Stimulated activated CD4-positive, alpha-beta T cell treated with anti-CD3 and anti-CD28 coated beads, Interleukin-2, amount 100 ng/mL, for 4 hours (primary cell): ENCODE results near the gene TIFAB.
A peak's percentile ranks its signal among the peaks of the same experiment; 100 is the strongest.

Experiments used
- DNase-seq: peaks from one replicate; pipeline ENCODE4 v3.0.0-alpha.2; 2020; ENCODE audit warnings: low read depth

TIFAB gene

GRCh38 chr5:135481909-135482311 is 29.8 kb upstream of the TIFAB start:
- DNase-seq, result no peak

DNA sequence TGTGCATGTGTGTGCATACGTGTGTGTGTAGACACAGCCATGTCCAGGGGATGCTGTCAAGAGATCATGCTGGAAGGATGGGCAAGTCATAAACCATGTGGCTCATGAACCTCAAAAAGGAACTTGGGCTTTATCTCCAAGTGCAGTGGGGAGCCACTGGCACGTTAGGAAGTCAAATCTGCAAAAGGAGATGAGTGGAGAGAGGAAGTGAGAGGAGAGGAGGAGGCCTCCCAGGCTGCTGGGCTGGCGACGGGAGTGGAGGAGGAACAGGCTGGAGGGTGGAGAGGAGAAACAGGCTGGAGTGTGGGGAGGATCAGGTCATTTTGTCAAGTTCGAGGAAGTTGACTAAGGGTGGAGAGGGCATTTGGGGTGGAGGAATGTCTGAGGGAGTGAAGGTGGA is 29.2 kb upstream of the TIFAB start:
- no peak for DNase-seq

DNA sequence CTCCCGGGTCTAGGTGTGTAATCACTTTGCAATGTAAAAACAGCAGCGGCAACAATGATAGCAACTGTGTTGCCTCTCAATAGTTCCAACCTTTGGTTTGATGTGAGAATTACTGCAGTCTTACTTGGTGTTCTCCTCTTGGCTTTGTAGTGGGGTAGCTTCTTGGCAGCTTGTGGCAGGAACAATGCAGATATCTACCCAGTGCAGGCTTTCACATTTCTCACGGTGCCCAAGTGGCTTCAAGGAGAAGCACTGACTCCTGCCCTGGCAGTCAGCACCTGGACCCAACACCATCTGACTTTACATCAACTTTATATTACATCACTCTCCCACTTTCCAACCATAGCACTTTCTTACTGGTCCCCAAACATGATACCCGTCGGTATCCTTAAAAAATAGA is 28.4 kb upstream of the TIFAB start:
- DNase-seq, result no peak

DNA sequence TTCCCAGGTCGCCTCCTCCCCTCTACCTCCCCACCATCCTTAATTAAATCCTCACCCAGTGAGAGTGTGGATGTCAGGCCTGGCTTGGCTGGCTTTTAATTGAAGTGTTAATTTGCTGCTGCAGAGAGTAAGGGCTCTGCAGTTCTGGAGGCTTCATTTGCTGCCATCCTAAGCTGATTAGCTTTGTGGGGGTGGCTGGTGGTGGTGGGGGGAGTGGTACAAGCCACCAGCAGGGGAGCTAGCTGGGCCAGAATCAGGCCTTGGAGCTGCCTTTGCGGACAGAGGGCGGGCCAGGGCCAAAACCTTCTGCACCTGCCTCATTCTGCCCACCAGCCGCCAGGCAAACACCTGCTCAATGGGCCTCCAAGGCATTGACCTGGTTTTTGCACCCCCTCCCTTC is 26.8 kb upstream of the TIFAB start:
- DNase-seq, result no peak

DNA sequence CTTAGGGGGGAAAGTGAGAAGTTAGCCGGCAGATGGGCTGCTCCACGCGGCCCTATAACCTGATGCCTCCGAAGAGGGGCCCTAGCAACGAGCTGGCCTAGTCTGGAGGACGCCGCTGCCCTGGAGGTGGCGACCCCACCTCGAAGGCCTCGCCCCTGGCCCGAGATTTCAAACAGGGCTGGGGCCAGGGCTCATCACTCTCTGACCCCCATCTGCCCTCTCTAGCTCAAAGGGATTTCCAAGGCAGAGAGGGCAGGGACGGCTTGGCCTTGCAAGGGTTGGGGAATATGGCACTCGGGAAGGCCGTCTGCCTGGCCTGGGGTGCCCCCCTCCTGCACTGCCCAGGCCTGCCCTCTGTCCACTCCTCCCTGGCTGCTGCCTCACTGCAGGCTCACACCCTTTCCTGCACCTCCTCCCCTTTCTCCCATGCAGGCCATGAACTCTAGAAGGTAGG is 25.5 kb upstream of the TIFAB start:
- DNase-seq, result no peak

DNA sequence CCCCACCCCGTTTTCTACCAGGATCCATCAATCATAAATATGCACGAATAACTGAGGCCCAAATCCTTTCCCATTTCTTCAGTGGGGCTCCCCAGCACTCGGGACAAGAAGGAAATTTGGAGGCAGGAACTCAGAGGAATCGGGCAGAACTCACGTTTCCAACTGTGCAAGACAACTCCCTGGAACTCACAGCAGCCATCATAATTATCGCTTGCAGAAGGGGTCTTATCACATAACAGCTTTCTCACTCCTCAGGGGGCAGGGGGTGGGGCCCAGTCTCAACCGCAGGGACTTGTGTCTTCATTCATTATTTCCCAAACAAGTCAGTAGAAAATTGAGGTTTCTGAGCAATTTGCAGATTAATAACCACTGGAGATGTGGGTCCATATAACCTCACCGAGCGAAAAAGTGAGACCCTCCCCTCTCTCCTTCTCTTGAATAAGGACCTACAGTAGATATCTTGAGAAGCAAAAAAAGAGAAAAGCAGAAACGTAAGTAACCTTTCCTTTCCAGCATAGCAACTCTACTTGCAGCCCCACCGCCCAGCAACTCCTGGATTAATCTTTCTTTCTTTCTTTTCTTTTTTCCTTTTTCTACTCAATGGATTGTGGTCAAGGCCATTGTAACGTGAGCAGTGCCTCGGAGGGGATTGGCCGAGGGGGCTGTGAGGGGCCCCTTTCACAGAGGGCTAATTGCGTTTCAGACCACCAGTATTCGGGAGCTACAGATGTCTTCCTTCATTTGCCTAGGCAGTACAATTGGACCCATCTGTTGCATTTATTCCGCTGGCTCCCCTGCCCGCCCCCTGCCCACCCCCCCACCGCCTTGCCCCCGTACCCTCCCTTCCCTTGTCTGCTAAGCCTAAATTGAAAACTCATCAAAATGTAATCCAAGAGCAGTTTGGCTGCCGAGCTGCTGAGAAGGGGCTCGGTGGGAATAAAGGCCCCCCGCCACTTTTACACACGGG is 24.7 kb upstream of the TIFAB start:
- DNase-seq, result no peak

DNA sequence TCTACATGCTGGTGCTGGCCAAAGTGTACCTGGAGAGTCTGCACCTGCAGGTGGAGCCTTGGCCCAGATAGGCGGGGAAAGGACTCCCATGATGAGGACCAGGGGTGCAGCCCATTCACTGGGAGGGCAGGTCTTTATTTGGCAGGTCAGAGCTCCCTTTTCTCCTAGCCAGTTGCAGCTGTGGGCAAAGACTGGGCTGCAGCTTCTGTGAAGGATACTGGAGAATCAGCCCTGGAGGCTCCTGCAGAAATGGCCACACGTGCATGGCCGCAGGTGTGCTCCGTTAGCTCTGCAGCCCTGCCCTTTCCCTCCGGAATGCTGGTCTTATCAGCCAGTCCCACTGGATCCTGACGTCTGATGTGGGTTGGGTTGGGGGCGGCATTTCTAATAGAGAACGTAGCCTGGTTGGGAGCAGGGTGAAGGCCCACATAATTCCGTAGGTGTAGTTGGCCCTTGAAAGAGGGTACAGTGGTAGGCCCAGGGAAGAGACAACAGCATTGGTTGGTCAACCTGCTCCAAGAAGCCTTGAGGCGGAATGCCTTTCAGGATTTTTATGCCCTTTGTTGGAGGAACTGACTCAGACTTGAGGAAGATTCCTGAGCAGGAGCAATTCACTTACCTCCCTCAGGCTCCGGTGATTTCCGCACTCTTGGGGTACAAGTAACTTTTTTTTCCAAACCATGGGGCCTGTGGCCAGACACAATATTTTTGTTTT is 22.0 kb upstream of the TIFAB start:
- no peak for DNase-seq

GRCh38 chr5:135472141-135472540 is 20.0 kb upstream of the TIFAB start:
- no peak for DNase-seq

DNA sequence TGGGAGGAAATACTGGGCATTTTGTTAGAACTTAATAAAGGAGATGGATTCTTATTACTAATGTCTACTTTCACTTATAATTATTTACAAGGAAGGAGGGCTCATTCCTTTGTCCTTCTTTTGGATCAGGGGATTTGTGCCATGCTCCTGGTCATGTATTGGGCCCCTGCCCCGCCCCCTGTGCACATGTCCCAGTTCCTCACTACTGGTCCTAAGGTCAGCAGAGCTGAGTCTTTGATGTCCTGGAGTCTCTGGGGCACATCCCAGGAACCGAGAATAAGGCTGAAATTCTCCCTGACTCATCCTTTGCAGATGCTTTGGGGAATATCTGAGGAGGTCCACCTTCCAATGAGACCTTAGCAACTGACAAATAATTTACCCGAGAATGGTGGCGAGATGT is 19.6 kb upstream of the TIFAB start:
- no peak for DNase-seq

- no peak for DNase-seq
Observed at GRCh38 chr5:135469911-135470310, 17.8 kb upstream of the TIFAB start.

- DNase-seq, result no peak
Observed at GRCh38 chr5:135468541-135468940, 16.4 kb upstream of the TIFAB start.

GRCh38 chr5:135467871-135468485 is 15.8 kb upstream of the TIFAB start:
- no peak for DNase-seq

DNA sequence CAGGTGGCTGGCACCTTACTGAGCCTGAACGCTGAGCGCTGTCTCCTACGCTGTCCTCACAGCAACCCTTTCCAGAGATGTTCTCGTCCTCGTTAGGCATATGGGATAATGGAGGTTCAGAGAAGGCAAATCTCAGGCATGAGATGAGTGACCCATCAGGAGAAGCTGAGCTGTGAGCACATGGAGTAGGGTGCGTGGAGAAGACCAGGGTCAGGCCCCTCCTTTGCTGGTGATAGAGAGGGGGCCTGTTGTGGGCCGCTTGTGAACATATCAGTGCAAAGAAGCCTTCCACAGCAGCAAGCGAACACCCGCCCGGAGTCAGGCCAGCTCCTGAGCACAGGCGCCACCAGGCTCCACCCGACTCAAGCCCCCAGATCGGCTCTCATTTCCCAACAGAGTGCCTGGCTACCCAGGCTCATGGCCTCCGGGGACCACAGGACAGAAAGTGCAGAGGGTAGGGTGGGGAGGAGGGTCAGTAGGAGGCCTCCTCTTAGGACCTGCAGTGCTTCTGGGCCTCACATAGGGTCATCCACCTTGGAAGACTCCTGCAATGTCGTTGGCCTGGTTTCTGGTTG is 15.0 kb upstream of the TIFAB start:
- no peak for DNase-seq

GRCh38 chr5:135466178-135467050 is 14.3 kb upstream of the TIFAB start:
- peak; percentile 48 for DNase-seq

GRCh38 chr5:135465391-135466122 is 13.4 kb upstream of the TIFAB start:
- DNase-seq, result no peak

DNA sequence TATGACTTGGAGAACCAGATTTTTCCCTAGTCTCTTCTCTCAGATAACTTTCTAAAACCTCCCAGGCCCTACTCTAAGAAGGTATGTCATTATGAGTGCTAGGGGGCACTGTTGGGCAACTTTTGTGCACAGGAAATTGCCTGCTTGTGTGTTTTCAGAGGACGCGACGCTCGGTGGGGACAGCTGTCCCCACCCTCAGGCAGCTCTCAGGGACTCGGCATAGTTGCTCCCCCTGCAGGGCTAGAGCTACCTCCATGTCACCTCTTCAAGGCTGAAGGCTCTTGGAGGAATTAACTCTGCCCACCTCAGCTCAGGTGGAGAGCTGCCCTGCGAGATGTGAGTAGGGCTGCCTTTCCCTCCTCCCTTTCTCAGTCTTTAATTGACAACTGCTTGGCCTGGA is 10.2 kb upstream of the TIFAB start:
- DNase-seq, result peak; percentile 18

DNA sequence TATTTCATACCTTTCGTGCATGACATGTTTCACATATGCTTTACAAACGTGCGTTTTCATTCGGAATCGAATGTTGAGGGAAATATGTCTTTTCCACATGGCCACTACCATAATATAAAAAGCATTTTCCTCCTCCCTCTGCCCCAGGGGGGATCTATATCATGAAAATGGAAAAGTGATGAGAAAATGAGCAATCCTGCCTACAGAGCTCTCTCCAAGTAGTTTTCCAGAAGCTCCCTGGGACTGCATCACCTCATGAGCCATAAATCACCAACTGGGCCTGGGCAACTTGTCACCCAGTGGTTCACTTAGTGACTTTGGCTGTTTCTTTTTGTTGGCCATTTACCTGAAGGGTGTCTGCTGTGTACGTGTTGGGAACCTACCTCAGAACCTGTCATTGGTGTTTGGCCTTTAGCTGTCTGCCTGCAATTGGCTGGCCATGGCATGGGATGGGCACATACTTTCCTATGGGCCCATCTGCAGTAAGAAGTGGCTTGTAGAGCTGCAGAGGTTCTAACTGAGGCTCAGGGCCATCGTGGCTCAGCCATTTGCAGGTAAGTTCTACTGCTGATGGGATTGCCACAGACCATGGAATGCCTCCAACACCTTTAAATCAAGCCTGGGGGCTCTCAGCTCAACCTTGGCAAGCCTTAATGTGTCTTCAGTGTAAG is 9.5 kb upstream of the TIFAB start:
- no peak for DNase-seq

- DNase-seq, result no peak
Observed at GRCh38 chr5:135460246-135461033, 8.3 kb upstream of the TIFAB start.

- no peak for DNase-seq
Observed at GRCh38 chr5:135458921-135459331, 6.8 kb upstream of the TIFAB start.
